ENCODE results near the gene MTUS2.
"Not testable (repeated sequence)": the region's sequence is repeated elsewhere in the genome, so short reads cannot be mapped to it uniquely, and the experiment has no call there.

The MTUS2 gene

DNA sequence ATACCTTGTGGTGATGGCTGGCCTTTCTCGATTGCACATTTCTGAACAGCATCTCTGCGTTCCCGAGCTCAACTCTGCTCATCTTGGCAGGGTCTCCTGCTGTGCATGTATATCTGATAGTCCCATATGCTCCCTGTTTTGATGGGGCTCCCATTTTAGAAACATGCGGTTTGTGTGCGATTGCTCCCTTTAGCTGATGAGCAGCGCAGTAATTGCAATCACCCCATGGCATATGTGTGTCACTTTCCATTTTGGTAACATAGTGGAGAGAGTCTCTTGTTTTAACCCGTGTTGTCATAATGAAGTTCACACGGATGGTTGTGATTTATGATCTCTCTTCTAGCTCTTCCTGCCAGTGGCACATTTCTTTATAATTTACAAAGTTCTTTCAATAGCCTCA, 144.7 kb downstream of the MTUS2 start:
- DNase-seq = no peak

DNA sequence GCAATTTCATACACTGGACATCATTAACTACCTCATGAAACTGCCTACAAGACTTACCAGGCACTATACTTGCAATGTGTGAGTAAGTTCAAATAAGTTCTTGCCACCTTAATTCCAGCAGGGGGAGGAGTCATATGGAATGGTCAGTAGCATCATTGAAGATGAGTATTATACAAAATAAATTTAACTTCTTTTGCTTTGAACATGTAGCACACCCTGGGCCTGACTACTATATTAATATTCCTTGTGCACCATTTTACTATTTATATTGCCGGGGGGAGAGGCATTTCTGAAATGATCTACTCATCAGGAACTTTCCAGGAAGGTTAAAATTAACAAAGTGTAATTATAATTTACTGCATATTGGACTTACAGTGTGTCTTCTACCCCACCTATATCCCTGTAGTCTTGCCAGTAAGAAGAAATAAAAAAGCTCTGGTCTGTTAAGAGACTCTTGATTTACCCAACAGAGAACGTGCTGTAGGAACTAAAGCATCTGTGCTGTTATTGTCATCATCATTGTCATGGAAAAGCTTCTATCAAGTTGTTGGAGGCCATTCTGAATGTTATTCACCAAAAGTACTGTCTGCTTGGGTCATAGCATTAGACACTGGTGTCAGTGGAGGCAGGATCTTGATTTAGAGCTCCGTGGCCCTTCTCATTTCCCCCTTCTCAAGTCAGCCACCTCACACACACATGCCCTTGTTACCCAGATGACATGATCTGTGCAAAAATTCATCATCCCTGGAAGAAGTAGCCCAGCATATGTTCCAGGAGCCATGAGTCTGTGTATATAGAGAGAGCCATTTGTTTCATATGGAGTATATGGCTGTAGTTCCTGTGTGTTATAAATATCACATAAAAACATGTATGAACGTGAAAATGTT, 147.1 kb downstream of the MTUS2 start:
- no peak for DNase-seq

DNA sequence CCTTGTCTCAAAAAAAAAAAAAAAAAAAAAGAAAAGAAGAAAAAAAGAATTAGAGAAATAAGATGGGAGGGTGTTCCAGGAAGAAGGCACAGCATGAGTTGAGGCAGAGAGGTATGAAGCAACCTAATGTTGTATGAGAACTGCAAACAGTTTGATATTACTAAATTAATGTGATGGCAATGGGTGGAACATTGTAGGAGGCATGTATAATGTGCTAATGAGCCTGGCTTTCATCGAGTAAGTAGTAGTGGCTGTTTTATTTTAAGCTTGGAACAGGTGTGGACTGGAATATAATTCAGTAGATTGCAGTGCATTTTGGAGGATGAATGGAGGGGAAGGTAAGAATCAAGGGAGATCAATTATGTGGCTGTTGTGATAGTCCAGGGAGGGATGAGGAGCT, 156.1 kb downstream of the MTUS2 start:
- DNase-seq = no peak

DNA sequence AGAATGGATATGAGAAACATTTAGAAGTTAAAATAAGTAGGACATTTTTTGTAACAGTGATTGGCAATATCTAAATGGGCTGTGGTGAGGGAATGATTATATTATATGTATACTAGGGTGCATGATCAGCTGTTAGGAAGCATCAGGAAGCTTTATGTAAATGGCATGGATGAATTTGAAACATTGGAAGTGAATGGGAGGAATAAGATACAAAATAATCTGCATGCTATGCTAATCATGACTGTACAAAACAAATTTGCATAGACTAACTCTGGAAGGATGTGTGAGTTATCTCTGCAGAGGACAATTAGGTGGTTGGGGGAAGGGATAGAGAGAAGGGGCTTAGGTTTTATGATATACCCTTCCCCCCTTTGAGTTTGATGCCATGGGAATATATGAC, 156.5 kb downstream of the MTUS2 start:
- no peak for DNase-seq

DNA sequence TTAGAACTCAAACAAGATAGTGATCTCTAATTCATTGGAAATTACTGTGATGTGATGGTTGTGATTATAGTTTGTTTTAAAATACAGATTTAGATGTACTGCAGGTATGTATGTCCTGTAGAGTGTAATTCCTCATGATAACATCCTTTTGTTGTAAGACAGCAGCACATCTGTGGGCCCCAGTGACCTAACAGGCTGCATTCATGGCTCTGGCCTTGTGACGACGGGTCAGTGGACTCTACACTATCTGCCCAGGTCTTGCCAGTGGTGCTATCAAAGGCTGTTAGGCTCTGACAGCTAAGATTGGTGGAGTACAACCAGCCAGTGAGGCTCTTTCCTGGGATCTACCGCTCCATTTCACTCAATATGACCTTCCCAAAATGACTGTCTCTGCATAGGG, 158.4 kb downstream of the MTUS2 start:
- DNase-seq = no peak

DNA sequence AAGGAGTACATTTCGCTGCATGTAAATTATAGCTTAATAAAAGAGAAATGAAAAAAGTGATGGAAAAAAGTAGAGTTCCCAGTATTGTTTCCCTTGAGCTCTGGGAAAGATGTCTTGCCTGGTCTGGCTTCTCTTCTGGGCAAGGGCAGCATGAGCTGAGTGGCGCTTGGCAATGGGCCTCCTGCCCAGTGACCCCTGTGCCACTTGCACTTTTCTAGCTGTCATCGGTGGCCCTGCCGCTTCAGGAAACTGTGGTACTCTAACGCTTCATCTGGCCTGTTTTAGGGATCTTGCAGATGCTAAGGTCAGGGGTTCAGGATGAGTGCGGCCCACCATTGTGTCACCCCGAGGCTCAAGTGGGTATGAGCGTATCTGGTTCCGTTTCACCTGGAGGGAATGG, 161.4 kb downstream of the MTUS2 start:
- DNase-seq = no peak

DNA sequence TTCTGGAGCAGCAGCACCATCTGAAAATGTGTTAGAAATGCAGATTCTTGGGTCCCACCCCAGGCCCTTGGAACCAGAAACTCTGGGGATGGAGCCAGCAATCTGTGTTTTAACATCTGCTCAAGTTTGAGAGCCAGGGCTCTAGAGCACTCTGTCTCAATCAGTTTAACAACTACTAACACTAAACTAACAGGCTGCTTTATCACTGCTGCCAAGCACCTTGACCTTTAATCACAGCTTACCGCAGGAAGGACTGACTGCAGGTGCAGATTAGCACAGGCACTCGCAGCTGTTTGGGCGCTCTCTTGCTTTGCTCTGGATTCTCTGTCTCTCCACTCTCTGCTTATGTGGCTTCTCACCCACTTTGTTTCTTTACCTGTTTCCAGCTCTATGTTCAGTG, 163.5 kb downstream of the MTUS2 start:
- DNase-seq = no peak

DNA sequence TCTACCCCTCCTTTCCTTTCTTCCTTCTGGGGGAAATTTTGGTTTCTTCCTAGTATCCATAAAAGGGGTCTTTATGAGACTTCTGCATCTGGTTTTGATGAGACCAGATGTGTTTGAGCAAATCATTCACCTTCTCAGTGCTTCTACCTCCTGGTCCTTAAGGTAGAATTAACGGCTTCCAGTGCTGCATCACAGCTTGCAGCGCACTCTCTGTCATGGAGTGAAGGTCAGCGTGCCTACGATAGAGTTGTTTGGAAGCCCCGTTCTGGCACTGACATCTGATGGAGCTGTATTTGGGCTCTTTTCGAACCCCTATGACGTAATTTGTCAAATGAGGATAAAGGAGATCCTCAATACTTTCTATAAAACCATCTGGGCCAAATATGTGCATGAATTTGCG, 164.2 kb downstream of the MTUS2 start:
- no peak for DNase-seq

DNA sequence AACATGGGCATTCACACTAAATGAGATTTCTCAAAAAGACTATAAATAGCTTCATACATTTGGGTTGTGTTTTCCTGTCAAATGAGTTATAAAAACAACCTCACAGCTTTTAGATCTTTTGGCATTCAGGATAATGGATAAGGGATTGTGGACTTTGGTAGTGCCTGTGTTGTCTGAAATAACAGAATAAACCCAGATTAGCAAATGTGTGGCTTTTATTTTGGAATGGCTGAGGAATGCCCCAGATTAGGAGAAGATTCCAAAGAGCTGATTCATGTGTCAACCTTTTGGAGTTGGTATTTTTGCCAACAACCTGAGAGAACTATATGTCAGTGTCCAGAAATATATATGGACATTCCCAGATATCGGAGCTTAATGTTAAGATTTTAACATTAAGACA, 164.7 kb downstream of the MTUS2 start:
- no peak for DNase-seq

DNA sequence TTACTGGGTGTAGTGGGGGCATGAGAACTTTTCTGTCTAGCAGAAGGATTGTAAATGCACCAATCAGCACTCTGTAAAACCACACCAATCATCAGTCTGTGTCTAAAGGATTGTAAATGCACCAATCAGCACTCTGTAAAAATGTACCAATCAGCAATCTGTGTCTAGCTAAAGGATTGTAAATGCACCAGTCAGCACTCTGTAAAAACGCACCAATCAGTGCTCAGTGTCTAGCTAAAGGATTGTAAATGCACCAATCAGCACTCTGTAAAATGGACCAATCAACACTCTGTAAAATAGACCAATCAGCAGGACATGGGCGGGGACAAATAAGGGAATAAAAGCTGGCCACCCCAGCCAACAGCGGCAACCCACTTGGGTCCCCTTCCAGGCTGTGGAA, 170.2 kb downstream of the MTUS2 start:
- DNase-seq = not testable (repeated sequence)

DNA sequence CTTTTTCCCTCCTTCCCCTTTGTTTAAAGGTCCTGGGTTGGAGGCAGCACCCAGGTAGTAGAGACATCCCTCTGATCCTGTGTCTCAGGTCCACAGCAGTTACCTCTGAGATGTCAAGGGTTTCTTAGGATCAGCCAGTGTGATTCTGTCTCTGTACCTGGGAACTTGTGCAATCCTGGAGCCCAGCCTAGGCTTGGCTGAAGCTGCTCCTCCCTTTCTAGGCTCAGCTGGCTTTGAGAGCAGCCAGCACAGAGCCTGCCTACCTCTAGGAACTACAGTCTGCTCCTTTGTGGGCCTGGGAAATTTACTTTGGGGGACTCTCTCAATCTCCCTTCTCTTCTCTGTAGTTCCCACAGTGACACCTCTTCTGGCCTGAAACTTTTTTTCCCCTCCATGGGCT, 171.6 kb downstream of the MTUS2 start:
- no peak for DNase-seq

DNA sequence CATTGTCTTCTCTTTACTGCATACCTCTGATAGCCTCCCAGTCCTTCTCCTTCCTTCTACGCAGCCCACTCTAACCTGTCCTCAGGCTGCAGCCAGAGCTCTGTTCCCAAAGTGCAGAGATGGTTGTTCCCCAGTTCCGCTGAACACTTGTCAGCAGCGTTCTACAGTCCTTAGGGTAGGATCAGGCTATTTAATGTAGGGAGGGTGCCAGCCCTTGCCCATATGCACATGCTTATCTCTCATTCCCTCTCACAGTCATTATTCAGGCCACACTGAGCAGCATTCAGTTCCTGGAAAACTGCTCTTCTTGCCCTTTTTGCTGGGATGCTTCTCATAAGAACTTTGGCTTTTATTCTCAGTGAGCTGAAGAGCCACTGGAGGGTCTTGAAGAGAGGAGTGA, 180.7 kb downstream of the MTUS2 start:
- DNase-seq = no peak

DNA sequence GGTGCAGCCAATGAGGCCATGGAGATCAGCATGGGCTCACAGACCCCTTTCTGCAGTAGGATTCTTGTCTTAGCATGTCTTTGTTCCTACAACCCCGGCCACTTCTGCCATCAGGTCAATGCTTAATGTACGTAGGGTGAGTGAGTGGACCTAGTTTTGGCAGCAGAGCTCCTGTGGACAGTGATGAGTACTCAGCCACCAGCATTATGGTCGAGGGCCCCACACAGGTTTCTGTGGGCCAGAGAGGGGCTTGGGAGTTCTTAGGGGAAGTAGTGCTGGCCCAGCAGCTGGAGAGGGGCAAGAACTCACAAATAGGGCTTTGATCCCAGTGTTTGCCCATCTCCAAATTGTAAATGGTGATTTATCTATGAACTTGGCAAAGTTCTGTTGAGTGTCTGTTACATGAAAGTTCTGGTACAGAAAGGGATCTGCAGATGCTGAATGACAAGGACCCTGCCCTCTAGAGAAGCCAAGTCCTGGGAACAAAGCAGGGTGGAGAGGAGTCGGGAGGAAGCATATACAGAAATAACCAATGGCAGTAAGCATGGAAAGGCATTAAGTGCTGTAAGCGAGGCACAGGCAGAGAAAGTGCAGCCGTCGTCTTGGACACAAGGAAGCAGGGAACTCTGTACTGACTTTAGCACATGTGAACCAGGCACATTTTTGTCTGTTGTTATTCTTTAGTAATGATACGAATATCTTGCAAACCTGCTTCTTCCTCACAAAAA, 185.1 kb downstream of the MTUS2 start:
- DNase-seq = no peak

DNA sequence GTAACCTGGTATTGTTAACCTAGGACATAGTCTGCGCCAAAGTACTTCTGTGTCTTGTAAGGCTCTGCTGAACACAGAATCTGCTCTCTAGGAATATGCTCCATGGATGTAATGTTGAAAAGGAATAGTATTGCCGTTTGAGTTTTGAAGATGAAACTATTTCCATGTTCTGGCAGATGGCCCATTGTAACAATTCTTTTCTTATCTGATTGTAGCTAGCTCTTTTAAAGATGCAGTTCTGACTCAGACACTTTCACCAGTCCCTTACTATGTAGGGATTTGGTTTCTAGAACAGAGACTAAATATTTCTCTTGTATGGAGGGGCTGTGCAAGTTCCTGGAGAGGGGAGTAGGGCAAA, 185.6 kb downstream of the MTUS2 start:
- no peak for DNase-seq

DNA sequence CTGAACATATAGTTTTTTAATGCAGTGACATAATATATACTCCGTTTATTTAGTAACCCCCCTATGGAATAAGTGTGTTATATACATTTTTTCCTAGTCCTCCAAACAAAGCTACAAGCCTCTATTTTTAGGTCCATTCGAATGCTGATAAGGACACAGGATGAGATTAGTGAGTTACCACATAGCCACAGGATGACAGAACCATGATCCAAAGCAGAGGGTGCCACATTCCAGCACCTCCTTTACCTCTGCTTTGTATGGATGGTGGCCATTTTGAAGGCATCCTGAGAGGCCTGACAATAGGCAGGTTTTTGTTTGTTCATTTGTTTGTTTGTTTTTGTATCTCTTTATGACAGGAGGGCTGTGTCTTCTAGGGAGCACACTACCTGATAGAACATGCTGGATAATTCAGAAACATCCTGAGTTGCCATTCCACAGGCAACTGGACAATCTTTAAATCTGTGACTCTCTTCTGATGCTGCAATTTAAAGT, 186.3 kb downstream of the MTUS2 start:
- DNase-seq = no peak

DNA sequence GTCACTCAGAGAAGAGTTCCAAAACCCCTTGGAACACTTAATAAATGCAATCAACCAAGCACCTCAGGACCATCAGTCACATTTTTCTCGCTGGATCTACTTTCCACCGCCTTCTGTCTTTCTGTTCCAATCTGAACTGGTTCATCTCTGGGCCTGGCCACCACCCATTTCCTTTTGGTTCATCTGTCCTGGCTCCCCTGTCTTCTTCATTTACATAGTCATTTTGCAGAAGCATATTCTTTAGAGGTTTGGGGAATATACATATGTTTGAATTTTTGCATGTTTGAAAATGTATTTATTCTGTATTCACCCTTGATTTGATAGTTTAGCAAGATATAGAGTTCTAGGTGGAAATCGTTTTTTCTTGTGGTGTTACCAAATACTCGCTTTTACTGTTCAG, 188.2 kb downstream of the MTUS2 start:
- DNase-seq = no peak

DNA sequence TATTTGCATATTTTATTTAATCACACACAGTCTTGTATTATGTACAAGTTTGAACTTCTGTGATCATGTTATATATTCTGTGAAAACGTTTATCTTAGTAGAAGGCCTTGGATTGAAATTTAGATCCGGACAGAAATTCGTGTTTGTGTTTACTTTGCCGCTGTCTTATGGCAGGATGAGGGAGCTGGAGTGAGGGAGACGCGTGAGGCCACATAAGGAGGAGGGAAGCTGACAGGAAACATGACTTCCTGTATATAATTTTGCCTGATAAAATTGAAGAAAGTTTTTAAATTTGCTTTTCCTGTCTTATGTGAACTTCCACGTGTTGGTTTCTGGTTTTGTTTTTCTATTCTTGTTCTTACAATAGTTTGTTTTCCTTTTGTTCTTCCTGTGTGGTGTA, 200.2 kb downstream of the MTUS2 start:
- no peak for DNase-seq

DNA sequence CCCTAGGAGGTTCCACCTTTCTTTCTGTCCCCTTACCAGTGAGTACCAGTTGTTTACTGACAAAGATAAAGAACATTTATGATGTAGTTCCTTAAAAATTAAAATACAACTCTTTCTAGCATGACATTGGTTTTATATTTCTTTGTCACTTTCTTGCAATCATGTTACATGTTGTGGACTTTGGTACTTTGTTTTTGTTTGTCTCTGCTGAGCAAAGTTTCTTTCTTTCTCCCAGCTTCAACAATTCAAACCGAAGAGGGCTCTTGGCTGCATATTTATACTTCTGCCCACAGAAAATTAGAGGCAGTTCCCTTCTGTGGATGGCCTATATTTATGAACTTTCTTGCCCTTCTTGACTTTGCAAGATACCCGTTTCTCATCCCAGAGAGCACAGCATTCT, 201.2 kb downstream of the MTUS2 start:
- DNase-seq = no peak

DNA sequence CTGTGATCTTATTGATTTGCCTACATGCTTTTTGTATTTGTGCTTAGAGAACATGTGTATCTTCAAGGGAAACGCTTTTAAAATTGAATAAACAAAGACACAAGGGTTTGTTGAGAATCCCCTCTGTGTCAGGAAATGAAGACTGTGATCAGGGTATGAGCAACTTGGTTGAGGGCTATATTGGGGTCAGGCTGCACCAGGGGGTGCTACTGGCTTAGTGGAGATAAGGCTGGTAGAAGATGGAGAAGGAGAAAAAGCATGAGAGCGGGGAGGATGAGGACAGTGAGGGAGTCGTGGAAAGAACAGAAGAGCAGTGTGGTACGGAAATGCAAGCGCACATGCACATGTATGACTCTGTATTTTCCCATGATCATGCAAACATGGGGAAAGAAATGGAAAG, 201.6 kb downstream of the MTUS2 start:
- DNase-seq = no peak

DNA sequence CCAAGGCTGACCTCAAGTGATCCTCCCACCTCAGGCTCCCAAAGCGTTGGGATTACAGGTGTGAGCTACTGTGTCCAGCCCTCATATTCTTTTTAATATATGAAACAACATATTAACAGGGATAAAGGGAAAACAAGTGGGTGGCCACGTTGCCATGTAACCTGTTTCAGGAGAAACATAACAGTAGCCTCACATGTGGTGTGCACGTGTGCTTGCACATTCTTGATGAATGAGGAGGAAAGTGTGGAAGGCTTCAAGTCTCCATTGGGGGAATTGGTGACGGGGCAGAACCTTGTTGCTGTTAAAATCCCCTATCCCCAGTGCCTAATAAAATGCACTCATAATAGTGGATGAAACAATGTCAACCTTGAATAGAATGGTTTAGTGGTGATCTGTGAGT, 202.3 kb downstream of the MTUS2 start:
- DNase-seq = no peak

DNA sequence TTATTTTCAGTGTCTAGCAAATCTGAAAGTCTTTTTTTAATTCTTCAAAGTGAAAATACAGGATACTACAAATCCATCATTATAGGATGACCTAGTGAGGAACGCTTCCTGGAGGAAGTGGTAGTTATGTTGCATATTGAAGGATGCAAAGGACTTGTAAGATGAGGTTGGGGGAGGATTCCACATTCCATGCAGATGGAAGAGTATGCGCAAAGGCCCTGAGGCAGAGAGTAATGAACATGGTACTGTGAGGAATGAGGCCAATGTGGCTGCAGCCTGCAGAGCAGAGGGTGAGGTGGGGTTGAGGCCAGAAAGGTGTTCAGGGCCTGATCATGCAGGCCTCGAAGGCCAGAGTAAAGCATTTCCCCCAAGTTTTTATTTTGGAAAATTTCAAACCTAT, 202.8 kb downstream of the MTUS2 start:
- DNase-seq = no peak

DNA sequence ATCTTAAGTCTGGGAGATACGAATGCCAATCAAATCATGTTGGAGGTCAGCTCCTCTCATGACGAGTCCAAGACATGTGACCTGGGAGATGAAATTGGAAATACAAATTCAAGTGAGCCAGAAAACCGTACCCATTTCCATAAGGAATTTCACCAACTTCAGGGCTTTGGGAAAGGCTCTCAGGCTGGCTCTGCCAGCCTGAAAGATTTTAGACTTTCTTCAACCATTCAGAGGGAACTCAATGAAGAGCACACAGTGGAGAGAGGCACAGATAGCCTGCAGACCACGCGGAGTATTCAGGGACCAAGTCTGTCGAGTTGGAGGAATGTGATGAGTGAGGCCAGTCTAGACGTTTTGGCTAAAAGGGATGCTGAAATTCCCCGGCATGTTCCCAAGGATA, 204.6 kb downstream of the MTUS2 start:
- no peak for DNase-seq

DNA sequence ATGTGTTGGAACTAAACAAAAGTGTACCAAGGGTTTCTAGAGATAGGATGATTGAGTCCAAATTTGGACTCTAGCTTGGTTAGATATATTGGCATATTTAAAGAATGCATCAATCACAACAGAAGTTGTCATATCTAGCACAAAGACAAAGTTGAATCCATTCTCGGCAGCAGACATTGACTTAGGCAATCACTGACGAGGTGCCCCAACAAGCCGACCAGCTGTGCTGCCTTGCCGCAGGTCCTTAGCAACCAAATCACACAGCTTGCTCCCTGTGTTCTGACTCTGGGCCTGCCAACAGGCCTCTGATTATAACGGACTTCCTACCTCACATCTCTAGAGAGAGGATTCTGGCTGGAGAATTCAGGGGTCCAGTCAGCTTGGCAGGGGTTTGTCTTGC, 208.7 kb downstream of the MTUS2 start:
- no peak for DNase-seq

DNA sequence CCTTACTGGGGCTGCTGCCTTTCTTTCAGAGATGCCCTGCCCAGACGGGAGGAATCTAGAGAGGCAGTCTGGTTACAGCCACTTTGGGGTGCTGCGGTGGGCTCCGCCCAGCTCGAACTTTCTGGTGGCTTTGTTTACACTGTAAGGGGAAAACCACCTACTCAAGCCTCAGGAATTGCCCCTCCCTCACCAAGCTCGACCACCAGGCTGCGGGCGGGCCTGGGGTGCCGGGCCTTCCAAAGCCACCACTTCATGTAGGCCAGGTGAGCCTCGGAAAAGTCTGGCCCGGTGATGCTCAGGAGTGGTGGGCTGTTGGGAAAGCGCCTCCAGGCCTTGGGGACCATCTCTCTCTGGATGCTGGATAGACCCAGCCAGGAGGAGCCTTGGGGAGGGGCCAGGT, 218.6 kb downstream of the MTUS2 start:
- no peak for DNase-seq

DNA sequence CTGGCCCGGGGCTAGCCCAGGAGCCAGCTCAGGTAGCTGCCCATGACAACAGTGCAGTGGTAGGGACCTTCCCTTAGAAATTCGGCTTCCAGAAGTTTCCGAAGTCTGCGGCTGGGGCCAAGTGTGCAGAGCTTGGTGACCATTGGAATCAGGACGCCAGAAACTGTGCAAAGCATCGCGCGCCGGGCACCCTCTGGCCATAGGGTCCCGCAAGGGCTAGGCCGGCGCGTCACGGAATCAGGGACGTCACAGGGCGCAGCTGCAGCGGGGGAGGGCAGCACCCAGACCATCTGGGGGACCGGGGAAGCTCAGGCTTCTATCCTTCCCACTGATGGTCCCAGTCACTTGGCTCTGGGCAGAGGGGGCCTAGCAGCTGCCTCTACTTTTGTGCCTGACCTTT, 219.1 kb downstream of the MTUS2 start:
- no peak for DNase-seq
